Measurements from ENCODE around the gene HCRT.

GRCh38 chr17:42160531-42160910 is 24.7 kb downstream of the HCRT start:
- TF ChIP-seq POLR2AphosphoS5 (IDR thresholded peaks at IDR 0.05) (no peak), CTCF (IDR thresholded peaks at IDR 0.05) (no peak), POLR2A (IDR thresholded peaks at IDR 0.05) (no peak)
